ENCODE results near the gene LAMA5.

DNA sequence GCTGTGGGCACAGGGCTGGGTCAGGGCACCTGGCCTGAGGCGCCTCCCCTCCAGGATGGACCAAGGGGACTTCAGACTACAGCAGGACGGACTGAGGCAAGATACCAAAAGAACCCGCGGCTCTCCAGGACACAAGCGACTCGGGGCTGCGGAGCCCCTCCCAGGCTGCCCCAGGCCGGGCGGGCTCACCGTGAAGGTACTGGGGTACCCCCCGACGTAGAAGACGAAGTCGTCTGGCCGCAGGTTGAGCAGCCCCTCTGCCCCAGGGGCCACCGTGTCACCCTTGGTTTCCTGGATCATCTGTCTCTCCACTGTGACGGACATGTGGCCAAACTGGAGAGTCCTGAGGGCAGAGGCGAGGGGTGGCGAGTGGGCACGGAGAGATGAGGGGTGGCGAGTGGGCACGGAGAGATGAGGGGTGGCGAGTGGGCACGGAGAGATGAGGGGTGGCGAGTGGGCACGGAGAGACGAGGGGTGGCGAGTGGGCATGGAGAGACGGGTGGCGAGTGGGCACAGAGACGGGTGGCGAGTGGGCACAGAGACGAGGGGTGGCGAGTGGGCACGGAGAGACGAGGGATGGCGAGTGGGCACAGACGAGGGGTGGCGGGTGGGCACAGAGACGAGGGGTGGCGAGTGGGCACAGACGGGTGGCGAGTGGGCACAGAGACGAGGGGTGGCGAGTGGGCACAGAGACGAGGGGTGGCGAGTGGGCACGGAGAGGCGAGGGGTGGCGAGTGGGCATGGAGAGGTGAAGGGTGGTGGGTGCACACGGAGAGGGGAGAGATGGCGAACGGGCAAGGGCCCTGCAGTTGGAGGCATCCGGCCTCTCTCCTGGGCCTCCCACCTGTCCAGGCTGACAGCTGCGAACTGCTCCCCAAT is 53.4 kb downstream of the LAMA5 start:
- TF ChIP-seq CTCF (IDR thresholded peaks at IDR 0.05): no peak
- no peak for TF ChIP-seq POLR2A (IDR thresholded peaks at IDR 0.05)
- no peak for TF ChIP-seq POLR2AphosphoS5 (IDR thresholded peaks at IDR 0.05)

Measured in sigmoid colon (tissue), 4 donors.